A549 (cell line): ENCODE data around the gene PLEKHA6. TPM values are rescaled to one million over a fixed set of nuclear protein-coding genes. Genes with fewer than 3 reads are reported as not detected.

ENCODE experiments used
- ATAC-seq, 2 experiments: fragments of 200-7000 bp in 1 of 2; fragments of >200 bp in 1 of 2; cut with Nextera tagmentation in 1 of 2; cut with Tn5 transposase in 1 of 2; 3 replicates each; pipeline versions ENCODE4 v1.8.0 to v1.9.1; 2018 to 2020; ENCODE audit warnings: mild to moderate bottlenecking in 1 of 2, moderate library complexity in 1 of 2
- CTCF ChIA-PET: fragments of 300-600 bp; sonication (Branson Sonifier 250); formaldehyde crosslinking; extraction: SDS; loops from one replicate; lab custom pipeline; 2021; ENCODE audit warnings: antibody characterized with exemption, inconsistent platforms; lab: Yijun Ruan, JAX
- POLR2A ChIA-PET: fragments of 350-600 bp; formaldehyde crosslinking; extraction: SDS; loops from one replicate; lab custom pipeline; 2021; ENCODE audit warnings: antibody characterized with exemption, inconsistent platforms; lab: Yijun Ruan, JAX
- DNase-seq, 2 experiments: peaks; one replicate each; pipeline versions ENCODE4 v3.0.0 to v3.0.0-alpha.2; 2011 to 2016; ENCODE audit warnings: low read depth in 1 of 2, low spot score in 1 of 2
- FAIRE-seq: peaks from 2 replicates; lab custom pipeline; 2011; peaks lifted over from hg19 to GRCh38; lab: Jason Lieb, UNC
- H3K27ac ChIP-seq, 2 experiments: fragments of >200 bp; sonication (Bioruptor Twin); formaldehyde crosslinking; 3 replicates each; pipeline ENCODE4 v1.5.1; 2016 to 2017
- H3K4me1 ChIP-seq: fragments of >200 bp; sonication (Bioruptor Twin); formaldehyde crosslinking; 3 replicates; pipeline ENCODE4 v1.6.1; 2016
- H3K4me2 ChIP-seq: fragments of >200 bp; sonication (Bioruptor Twin); formaldehyde crosslinking; 3 replicates; pipeline ENCODE4 v1.6.1; 2016
- H3K4me3 ChIP-seq: fragments of >200 bp; sonication (Bioruptor Twin); formaldehyde crosslinking; 3 replicates; pipeline ENCODE4 v1.5.1; 2016
- H3K9me3 ChIP-seq: fragments of >200 bp; sonication (Bioruptor Twin); formaldehyde crosslinking; 3 replicates; pipeline ENCODE4 v1.6.1; 2016
- BHLHE40 ChIP-seq: IDR thresholded peaks from 2 replicates; pipeline ENCODE4 v1.6.1; 2012; ENCODE audit warnings: low read depth, low read length, inconsistent platforms
- CHD2 ChIP-seq: fragments of 150-350 bp; IDR thresholded peaks from 2 replicates; pipeline ENCODE4 v1.6.1; 2014; ENCODE audit warnings: low read length; ENCODE audit not compliant: partially characterized antibody
- CTCF ChIP-seq: fragments of >200 bp; sonication (Bioruptor Twin); formaldehyde crosslinking; IDR thresholded peaks from 3 replicates; pipeline ENCODE4 v1.5.1; 2016
- ESRRA ChIP-seq: fragments of 150-350 bp; IDR thresholded peaks from 2 replicates; pipeline ENCODE4 v1.6.1; 2014; ENCODE audit warnings: mild to moderate bottlenecking, low read length, borderline replicate concordance
- FOSB ChIP-seq: fragments of 250-450 bp; sonication (Bioruptor Pico); IDR thresholded peaks from 2 replicates; pipeline ENCODE4 v1.5.0; 2020; ENCODE audit warnings: mild to moderate bottlenecking, moderate library complexity
- HDAC2 ChIP-seq: fragments of 200-600 bp; sonication (generic); IDR thresholded peaks from 2 replicates; pipeline ENCODE4 v1.6.1; 2016
- HOXA7 ChIP-seq: fragments of 250-450 bp; sonication (Bioruptor Pico); IDR thresholded peaks from 2 replicates; pipeline ENCODE4 v1.5.0; 2020; ENCODE audit warnings: mild to moderate bottlenecking, moderate library complexity
- HOXB13 ChIP-seq: fragments of 250-450 bp; sonication (Bioruptor Pico); IDR thresholded peaks from 2 replicates; pipeline ENCODE4 v1.5.0; 2020; ENCODE audit warnings: low read depth, mild to moderate bottlenecking, moderate library complexity
- JUNB ChIP-seq: fragments of >200 bp; sonication (Bioruptor Twin); formaldehyde crosslinking; IDR thresholded peaks from 2 replicates; pipeline ENCODE4 v1.6.1; 2016
- KDM1A ChIP-seq: fragments of 200-600 bp; sonication (generic); IDR thresholded peaks from 2 replicates; pipeline ENCODE4 v1.6.1; 2016; ENCODE audit warnings: low read depth, mild to moderate bottlenecking
- KDM5A ChIP-seq: fragments of 200-600 bp; sonication (generic); IDR thresholded peaks from 2 replicates; pipeline ENCODE4 v1.6.1; 2016; ENCODE audit warnings: antibody characterized with exemption, mild to moderate bottlenecking
- MAFK ChIP-seq: fragments of 450-650 bp; IDR thresholded peaks from 2 replicates; pipeline ENCODE4 v1.6.1; 2014; ENCODE audit not compliant: partially characterized antibody
- NPAS2 ChIP-seq: fragments of 250-450 bp; sonication (Bioruptor Pico); IDR thresholded peaks from 2 replicates; pipeline ENCODE4 v1.8.0; 2022; ENCODE audit warnings: mild to moderate bottlenecking, moderate library complexity, borderline replicate concordance
- POLR2A ChIP-seq: IDR thresholded peaks from 2 replicates; pipeline ENCODE4 v1.6.1; 2012; ENCODE audit warnings: mild to moderate bottlenecking, low read length
- POLR2AphosphoS2 ChIP-seq: conservative IDR thresholded peaks from 2 replicates; pipeline ENCODE4 v1.6.1; 2012; ENCODE audit warnings: low read length, improper control_type of control experiment, inconsistent platforms
- RAD21 ChIP-seq, 2 experiments: fragments of >200 bp in 1 of 2; sonication (Bioruptor Twin) in 1 of 2; formaldehyde crosslinking in 1 of 2; IDR thresholded peaks in 1 of 2; conservative IDR thresholded peaks in 1 of 2; 2 replicates in 1 of 2; 3 replicates in 1 of 2; pipeline ENCODE4 v1.6.1; 2012 to 2018; ENCODE audit warnings: inconsistent platforms in 1 of 2
- SMC3 ChIP-seq: fragments of >200 bp; sonication (Bioruptor Twin); formaldehyde crosslinking; IDR thresholded peaks from 3 replicates; pipeline ENCODE4 v1.6.1; 2018; ENCODE audit warnings: inconsistent platforms
- SREBF2 ChIP-seq: fragments of 450-650 bp; IDR thresholded peaks from 2 replicates; pipeline ENCODE4 v1.6.1; 2014; ENCODE audit warnings: mild to moderate bottlenecking, moderate library complexity
- TFCP2L1 ChIP-seq: fragments of 250-450 bp; sonication (Bioruptor Pico); IDR thresholded peaks from 2 replicates; pipeline ENCODE4 v1.5.0; 2021; ENCODE audit warnings: mild to moderate bottlenecking
- TP53 ChIP-seq: fragments of 250-450 bp; sonication (Bioruptor Pico); IDR thresholded peaks from 2 replicates; pipeline ENCODE4 v1.5.0; 2021; ENCODE audit warnings: mild to moderate bottlenecking, moderate library complexity
- ZNF302 ChIP-seq: fragments of 250-450 bp; sonication (Bioruptor Pico); IDR thresholded peaks from 2 replicates; pipeline ENCODE4 v1.9.0; 2021; ENCODE audit warnings: inconsistent platforms, mild to moderate bottlenecking, moderate library complexity
- WGBS: methylation state at CpG from one replicate; pipeline ENCODE4 v1.1.6; 2017; ENCODE audit errors: missing lambda C conversion rate; 5-methylcytosine and 5-hydroxymethylcytosine counted together
- polyA minus RNA-seq: library from RNA; depleted of rRNA, polyadenylated mRNA; stranded (reverse); fragments of >200 nt; gene quantifications from 2 replicates; pipeline ENCODE4 v1.2.3, GENCODE V29; 2011; rRNA and poly(A)+ RNA removed
- polyA plus RNA-seq, 4 experiments: library from polyadenylated mRNA; depleted of rRNA in 3 of 4; stranded (reverse); fragments of >200 nt; fragmentation: RNase III in 1 of 4; extraction: RNeasy Plus Mini Kit Qiagen cat#74134 plus additional on column Dnase treatment in 1 of 4; gene quantifications; 2 replicates in 3 of 4; 3 replicates in 1 of 4; pipeline ENCODE4 v1.2.3, GENCODE V29; 2011 to 2017
- TF ChIP-seq, protein P1 (sequence below): fragments of 450-650 bp; IDR thresholded peaks from 2 replicates; pipeline ENCODE4 v1.6.1; 2014; ENCODE audit warnings: antibody characterized with exemption
- TF ChIP-seq, protein P2 (sequence below): fragments of 250-450 bp; sonication (Bioruptor Pico); IDR thresholded peaks from 2 replicates; pipeline ENCODE4 v1.5.0; 2021; ENCODE audit warnings: mild to moderate bottlenecking, moderate library complexity, borderline replicate concordance

PLEKHA6 gene
- polyA plus RNA-seq (2011; rRNA removed) (13.0 and 16.4 TPM in 2 replicates), polyA plus RNA-seq (2017; fragmentation: RNase III; extraction: RNeasy Plus Mini Kit Qiagen cat#74134 plus additional on column Dnase treatment) (17.9 to 26.2 TPM (median 23.4 TPM) in 3 replicates), polyA minus RNA-seq (12.4 and 13.0 TPM in 2 replicates)
- 12.1 and 14.8 TPM in 2 replicates for polyA plus RNA-seq (2012; cell fraction: cytosol; rRNA removed)
- 54.7 and 55.1 TPM in 2 replicates for polyA plus RNA-seq (2012; cell fraction: nucleus; rRNA removed)

DNA sequence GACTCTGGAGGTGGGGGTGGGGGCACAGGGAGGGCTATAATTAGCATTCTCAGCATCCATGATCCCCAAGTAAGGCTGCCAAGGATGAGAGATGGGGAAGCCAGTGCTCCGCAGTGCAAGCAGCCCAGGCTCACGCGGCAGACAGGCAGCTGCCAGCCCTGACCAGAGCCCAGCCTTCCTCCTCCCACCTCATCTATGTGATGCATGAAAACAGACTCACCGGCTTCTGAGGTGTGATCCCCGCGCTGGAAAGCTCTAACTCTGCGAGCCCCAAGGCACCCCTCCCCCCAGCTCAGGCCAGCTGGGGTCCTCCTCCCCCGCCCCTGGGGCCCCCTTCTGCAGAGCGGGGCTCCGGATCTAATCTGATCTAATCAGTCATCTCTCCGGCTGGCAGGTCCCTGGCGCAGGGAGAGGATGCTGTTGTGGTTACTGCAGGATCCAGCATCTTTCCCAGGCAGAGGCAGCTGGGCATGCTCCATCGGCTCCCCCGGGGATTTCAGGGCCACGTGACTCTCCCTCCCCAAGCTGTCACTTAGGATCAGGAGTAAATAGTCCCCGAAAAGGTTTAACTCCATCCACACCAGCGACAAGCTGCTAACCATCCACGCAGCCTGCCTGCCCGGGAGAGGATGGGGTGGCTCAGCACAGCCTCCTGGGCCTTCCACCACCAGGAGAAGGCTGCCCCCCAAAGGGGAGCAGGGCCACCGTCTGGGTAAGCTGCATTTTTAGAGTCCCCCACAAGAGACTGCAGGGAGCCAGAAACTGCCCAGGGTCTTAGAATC is at the start of gene PLEKHA6:
PLEKHA6 (minus strand) TSS at position 456 of the 782 bp plus-strand sequence. CDS start 86,202 bp downstream, outside the sequence.
- no peak for DNase-seq
- Histone ChIP-seq H3K27ac (peak within 1 kb of the TSS; percentile 10 to 65; a peak in 4 of 6 replicates), H3K4me3 (no peak within 1 kb of the TSS), H3K4me2 (peak within 1 kb of the TSS; percentile 33; the same call in 2 of the 3 replicates), H3K4me1 (peaks cover 33% of the 10 kb centered on the region), H3K9me3 (no peaks in the 10 kb centered on the region)
- ChIA-PET CTCF (interaction anchor here (0.8 to 27.1 kb wide), 12 partner anchors 10 to 197 kb away, joined by 3 to 840 read pairs (median 13); partner anchors contain the start of genes GOLT1A and REN), POLR2A (no interaction called here)
- no peak for TF ChIP-seq KDM1A
- TF ChIP-seq RAD21 (conservative IDR thresholded peaks at IDR 0.05 in 1 of 2, IDR thresholded peaks at IDR 0.05 in 1 of 2): peak; percentile 66
- no peak for TF ChIP-seq CHD2
- peak; percentile 30; the same call in 1 of the 3 replicates for TF ChIP-seq CTCF
- no peak for TF ChIP-seq SREBF2
- peak; percentile 62 for TF ChIP-seq SMC3
- TF ChIP-seq, protein P1, sequence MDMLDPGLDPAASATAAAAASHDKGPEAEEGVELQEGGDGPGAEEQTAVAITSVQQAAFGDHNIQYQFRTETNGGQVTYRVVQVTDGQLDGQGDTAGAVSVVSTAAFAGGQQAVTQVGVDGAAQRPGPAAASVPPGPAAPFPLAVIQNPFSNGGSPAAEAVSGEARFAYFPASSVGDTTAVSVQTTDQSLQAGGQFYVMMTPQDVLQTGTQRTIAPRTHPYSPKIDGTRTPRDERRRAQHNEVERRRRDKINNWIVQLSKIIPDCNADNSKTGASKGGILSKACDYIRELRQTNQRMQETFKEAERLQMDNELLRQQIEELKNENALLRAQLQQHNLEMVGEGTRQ: 0 out of 2 replicates have a peak, but pooled peaks have one; percentile 21
- TF ChIP-seq HOXB13 (CRISPR knock-in tag): no peak
- FAIRE-seq: no peak
- WGBS: 55% methylated on average over 15 of the region's 20 CpGs
- peak; percentile 59 to 78; a peak in 5 of 6 replicates for ATAC-seq

DNA sequence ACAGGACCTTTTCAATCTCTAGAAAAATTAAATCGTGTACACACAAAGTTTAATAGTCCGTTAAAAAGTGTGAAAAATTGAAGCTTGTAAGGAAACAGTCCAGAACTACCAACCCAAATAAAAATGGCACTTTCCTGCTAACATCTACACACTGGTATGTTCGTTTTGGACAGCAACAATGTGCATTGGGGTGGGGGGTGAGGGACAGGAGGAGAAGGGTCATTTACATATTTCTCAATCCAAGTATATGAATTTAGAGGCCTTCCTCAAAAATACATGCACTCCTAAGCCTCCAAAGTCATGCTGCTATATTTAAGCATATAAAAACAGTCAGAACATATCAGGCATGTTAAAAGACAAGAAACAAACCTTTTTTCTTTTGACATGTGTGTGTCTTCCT is 49.4 kb upstream of the PLEKHA6 start:
- no peak for ATAC-seq
- Histone ChIP-seq H3K4me1 (peaks cover 38% of the 10 kb centered on the region), H3K9me3 (no peaks in the 10 kb centered on the region), H3K4me3 (peak overlapping the region; percentile 94), H3K4me2 (peak overlapping the region; percentile 79), H3K27ac (peak overlapping the region; percentile 96 to 98)
- WGBS: 0% methylated on average over 3 of the region's 3 CpGs
- TF ChIP-seq HOXA7 (0 out of 2 replicates have a peak, but pooled peaks have one; percentile 19), TFCP2L1 (CRISPR knock-in tag) (no peak)
- CTCF ChIA-PET: interaction anchor here (1.2 to 7.4 kb wide), 6 partner anchors 11 to 95 kb away, joined by 3 to 60 read pairs (median 15); partner anchors contain the start of gene PIK3C2B
- no peak for DNase-seq
- POLR2A ChIA-PET: interaction anchor here (4.3 kb wide), 1 partner anchor 10 kb away, joined by 16 read pairs; no protein-coding TSS in a partner anchor
- no peak for FAIRE-seq

- ATAC-seq: no peak
- Histone ChIP-seq H3K4me3 (peak overlapping the region; percentile 94), H3K27ac (peak overlapping the region; percentile 24 to 98; a peak in 2 of 6 replicates), H3K9me3 (no peaks in the 10 kb centered on the region), H3K4me1 (peaks cover 41% of the 10 kb centered on the region), H3K4me2 (peak overlapping the region; percentile 79)
- TF ChIP-seq TP53 (CRISPR knock-in tag) (no peak), KDM5A (no peak), NPAS2 (no peak), MAFK (no peak), JUNB (no peak), FOSB (no peak), POLR2AphosphoS2 (no peak), TFCP2L1 (CRISPR knock-in tag) (no peak), BHLHE40 (no peak), HDAC2 (no peak), ESRRA (no peak), ZNF302 (CRISPR knock-in tag) (no peak), POLR2A (no peak)
- TF ChIP-seq, protein P2, sequence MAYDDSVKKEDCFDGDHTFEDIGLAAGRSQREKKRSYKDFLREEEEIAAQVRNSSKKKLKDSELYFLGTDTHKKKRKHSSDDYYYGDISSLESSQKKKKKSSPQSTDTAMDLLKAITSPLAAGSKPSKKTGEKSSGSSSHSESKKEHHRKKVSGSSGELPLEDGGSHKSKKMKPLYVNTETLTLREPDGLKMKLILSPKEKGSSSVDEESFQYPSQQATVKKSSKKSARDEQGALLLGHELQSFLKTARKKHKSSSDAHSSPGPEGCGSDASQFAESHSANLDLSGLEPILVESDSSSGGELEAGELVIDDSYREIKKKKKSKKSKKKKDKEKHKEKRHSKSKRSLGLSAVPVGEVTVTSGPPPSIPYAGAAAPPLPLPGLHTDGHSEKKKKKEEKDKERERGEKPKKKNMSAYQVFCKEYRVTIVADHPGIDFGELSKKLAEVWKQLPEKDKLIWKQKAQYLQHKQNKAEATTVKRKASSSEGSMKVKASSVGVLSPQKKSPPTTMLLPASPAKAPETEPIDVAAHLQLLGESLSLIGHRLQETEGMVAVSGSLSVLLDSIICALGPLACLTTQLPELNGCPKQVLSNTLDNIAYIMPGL (CRISPR knock-in tag): no peak
- WGBS: 2% methylated on average over 1 of the region's 1 CpG
- CTCF ChIA-PET: interaction anchor here (0.8 to 7.4 kb wide), 6 partner anchors 10 to 95 kb away, joined by 3 to 60 read pairs (median 15); partner anchors contain the start of gene PIK3C2B
- POLR2A ChIA-PET: interaction anchor here (4.3 kb wide), 1 partner anchor 10 kb away, joined by 16 read pairs; no protein-coding TSS in a partner anchor
- no peak for DNase-seq
- no peak for FAIRE-seq
Observed at GRCh38 chr1:204408602-204409001, 48.9 kb upstream of the PLEKHA6 start.
